Limb (tissue), 2 donors: ENCODE results near the gene CNTD1.

Source experiments
- DNase-seq, 2 donors: peaks; one replicate each; pipeline ENCODE4 v3.0.0-alpha.2; 2016; ENCODE audit errors: extremely low spot score in 2 of 2

Gene CNTD1

GRCh38 chr17:42803074-42803883, 4.6 kb downstream of the CNTD1 start:
- no peak for DNase-seq

- no peak for DNase-seq
Observed at GRCh38 chr17:42804918-42805367, 6.3 kb downstream of the CNTD1 start.

GRCh38 chr17:42806249-42806648, 7.6 kb downstream of the CNTD1 start:
- no peak for DNase-seq

- no peak for DNase-seq
Observed at GRCh38 chr17:42809250-42809649, 10.6 kb downstream of the CNTD1 start.

- peak in 1 of 2 donors; percentile 64 for DNase-seq
Observed at GRCh38 chr17:42814633-42815399, 16.2 kb downstream of the CNTD1 start.

GRCh38 chr17:42817866-42818265, 19.2 kb downstream of the CNTD1 start:
- DNase-seq, result no peak

- DNase-seq, result no peak
Observed at GRCh38 chr17:42818379-42818778, 19.7 kb downstream of the CNTD1 start.

GRCh38 chr17:42819939-42820535, 21.4 kb downstream of the CNTD1 start:
- peak in 1 of 2 donors; percentile 45 for DNase-seq

- DNase-seq, result no peak
Observed at GRCh38 chr17:42821176-42821575, 22.5 kb downstream of the CNTD1 start.

GRCh38 chr17:42827472-42827871, 28.8 kb downstream of the CNTD1 start:
- DNase-seq, result no peak

- no peak for DNase-seq
Observed at GRCh38 chr17:42830971-42831370, 32.3 kb downstream of the CNTD1 start.

- no peak for DNase-seq
Observed at GRCh38 chr17:42832213-42832933, 33.7 kb downstream of the CNTD1 start.

GRCh38 chr17:42832934-42833766, 34.5 kb downstream of the CNTD1 start, which contains the start of gene PSME3:
TSS of gene PSME3 (plus strand) at chr17:42833397. CDS start at chr17:42833632, 235 bp downstream.
- DNase-seq, result peak; percentile 88 to 94

GRCh38 chr17:42833767-42834422, 35.2 kb downstream of the CNTD1 start:
- no peak for DNase-seq

- DNase-seq, result no peak
Observed at GRCh38 chr17:42835732-42836131, 37.1 kb downstream of the CNTD1 start.

GRCh38 chr17:42841975-42842685, 43.5 kb downstream of the CNTD1 start:
- DNase-seq, result no peak

- DNase-seq, result peak; percentile 51 to 75
Observed at GRCh38 chr17:42843358-42843934, 44.8 kb downstream of the CNTD1 start.

- no peak for DNase-seq
Observed at GRCh38 chr17:42844271-42844670, 45.6 kb downstream of the CNTD1 start, which contains the start of gene AOC2. TSS of gene AOC2 (plus strand) at chr17:42844580. CDS start at chr17:42844627, 47 bp downstream.
